ENCODE measurements around the gene RAB17.

The RAB17 gene

GRCh38 chr2:237575869-237576862 lies 14.4 kb downstream of the RAB17 start:
- DNase-seq: no peak

DNA sequence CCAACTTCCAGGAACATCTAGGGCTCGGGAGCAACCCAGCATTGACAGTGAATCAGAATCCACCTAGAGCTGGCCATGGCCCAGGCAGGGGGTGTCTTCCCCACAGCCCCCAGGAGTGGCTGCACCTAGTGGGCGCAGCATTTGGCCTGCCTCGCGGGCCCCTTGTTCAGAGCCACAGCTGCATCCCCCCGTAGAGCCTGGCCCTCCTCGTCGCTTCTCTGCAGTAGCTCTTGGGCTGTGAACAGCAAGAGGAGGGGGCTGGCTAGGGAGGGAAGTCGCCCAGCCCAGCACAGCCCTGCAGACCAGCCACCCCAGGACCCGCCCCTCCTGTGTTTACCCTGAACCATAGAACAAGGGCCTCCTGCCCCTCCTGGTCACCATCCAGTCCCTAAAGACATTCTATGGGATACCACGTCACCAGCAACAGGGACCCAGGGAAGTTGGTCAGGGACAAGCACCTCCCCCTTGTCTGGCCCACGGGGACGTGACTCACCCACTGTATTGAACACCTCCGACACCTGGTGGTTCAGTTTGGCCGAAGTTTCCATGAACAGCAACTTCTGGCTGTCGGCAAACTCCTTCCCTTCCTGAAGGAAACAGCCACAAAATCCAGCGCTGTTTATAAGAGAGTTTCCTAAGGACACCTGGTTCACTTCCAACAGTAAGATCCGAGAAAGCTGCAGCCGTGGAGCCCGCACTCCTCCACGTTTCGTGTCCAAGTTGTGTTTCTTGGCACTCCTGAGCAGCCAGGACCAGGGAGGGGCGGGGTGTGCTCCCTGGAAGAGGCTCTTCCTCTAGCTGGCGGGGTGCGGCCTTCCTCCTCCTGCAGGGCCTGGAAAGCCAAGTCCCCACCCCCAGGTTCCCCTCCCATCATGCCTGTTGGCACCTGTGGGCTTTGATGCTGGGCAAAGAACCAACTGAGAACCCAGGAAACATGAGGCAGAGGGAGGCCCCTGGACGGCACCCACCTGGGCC lies 15.4 kb downstream of the RAB17 start:
- no peak for DNase-seq

GRCh38 chr2:237574467-237574866 lies 16.1 kb downstream of the RAB17 start:
- DNase-seq: no peak

DNA sequence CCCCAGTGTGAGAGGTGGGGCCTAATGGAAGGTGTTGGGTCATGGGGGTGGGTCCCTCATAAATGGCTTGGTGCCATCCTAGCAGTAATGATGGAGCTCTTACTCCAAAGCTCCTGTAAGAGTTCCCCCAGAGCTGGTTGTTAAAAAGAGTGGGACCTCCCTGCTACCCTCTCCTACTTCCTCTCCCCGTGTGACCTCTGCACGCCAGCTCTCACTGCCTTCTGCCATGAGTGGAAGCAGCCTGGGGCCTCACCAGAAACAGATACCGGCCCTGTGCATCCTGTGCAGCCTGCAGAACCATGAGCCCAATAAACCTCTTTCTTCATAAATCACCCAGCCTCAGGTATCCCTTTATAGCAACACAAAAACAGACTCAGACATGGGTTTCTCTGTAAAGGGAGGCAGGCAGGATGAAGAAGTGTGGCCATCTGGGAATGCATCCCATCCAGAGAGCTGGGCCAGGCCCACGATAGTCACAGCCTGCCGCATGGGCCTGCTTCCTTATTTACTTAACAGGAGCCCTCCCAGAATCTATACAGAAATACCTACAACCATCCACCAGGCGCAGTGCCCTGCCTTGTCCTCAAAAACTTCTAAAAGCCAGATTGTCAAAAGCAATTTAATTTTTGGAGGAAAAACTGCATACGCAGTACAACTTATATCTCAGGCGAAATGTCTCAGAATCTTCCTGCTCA lies 16.7 kb downstream of the RAB17 start:
- DNase-seq: no peak

DNA sequence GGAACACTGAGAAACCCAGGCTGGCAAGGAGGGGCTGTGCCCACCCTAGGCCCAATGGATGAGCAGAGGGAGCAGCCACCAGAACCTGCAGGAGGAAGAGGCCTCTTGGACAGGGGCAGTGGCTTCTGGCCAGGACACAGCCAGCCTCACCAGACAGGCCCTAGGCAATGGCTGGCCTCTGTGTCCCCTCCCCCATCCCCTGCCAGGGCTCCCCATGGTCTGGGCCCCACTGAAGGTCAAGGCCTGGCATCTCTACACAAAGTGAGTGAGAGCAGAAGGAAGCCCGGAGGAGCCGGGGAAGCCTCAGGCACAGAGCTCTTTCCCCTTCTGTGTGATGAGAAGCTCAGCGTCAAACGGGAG lies 17.8 kb downstream of the RAB17 start:
- no peak for DNase-seq

GRCh38 chr2:237572021-237572741 lies 18.4 kb downstream of the RAB17 start:
- peak; percentile 88 for DNase-seq

DNA sequence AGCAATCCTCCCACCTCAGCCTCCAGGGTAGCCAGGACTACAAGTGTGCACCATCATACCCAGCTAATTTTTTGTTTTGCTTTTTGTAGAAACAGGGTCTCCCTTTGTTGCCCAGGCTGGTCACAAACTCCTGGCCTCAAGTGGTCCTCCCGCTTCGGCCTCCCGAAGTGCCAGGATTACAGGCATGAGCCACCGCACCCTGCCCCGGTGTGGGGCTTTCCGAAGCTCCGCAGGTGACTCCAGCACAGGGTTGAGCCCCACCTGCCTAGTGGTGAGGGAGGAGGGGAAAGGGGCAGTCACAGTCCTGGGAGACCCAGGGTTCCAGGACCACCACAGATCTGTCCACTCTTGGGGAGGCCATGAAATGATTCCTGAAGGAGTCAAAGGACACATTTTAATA lies 19.0 kb downstream of the RAB17 start:
- no peak for DNase-seq

DNA sequence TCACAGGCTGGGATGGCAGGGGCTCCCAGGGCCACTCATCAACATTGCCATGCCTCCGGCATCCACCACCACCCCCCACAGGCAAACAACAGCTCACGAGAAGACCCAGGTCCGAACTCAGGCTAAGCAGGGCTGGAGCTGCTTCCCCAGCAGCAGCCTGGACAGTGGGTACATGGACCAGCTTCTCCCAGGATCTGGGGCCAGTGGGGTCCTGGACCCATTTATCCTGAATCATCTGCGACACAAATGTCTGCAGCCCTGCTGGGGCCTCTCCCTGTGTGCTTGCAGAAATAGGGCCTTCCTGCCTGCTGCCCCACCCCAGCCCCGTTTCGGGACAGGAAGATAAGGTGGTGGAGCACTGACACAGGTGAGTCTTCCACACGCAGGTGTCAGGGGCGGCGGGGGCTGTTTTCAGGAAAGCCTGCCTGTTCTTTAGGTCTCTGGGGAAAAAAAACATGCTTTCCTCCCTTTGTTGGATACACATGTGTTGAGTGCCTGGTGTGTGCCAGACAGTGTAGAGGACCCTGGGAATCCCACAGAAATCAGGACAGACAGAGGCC lies 19.7 kb downstream of the RAB17 start:
- no peak for DNase-seq

- no peak for DNase-seq
These were observed 20.6 kb downstream of the RAB17 start for GRCh38 chr2:237569896-237570295.

DNA sequence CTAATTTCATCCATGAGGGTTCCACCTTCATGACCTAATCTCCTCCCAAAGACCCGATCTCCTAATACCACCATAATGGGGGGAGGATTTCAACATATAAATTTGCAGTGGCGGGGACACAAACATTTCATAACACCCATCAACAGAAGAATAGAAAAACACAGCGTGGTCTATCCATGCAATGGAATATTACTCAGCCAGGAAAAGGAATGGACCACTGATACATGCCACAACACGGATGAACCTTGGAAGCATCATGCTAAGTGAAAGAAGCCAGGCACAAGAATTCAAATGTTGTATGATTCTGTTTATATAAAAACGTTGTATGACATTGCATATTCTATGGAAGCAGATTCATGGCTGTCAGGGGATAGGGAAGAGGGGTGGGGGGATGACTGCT lies 21.5 kb downstream of the RAB17 start:
- DNase-seq: no peak

GRCh38 chr2:237568121-237568660 lies 22.3 kb downstream of the RAB17 start:
- DNase-seq: no peak

DNA sequence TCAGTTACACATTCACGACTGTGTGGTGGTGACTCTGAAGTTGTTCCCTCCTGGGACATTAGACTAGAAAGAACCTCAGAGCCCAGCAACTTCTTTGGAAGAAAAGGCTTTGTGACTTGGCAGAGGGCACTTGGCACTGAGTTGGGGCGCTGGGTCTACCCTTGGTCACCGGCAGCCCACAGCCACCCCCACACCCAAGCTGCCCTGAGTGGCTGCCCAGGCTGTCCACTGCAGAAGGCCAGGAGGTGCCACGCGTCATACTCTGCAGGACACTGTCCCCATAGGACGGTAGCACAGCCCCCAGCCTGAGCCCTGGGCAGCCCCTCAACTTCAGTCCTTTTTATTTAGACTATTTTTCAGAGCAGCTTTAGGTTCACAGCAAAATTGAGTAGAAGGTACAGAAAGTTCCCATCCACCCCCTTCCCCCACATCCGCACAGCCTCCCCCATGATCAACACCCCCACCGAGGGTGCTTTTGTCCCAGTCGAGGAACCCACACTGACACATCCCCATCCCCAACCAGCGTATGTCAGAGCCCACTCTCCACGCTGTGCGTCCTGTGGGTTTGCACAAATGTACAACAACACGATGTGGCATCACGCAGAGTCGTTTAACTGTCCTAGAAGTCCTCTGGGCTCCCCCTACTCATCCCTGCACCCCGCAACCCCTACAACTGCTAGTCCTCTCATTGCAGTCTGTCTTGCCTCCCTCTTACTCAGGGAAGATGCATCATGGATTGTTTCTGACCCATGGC lies 23.1 kb downstream of the RAB17 start:
- no peak for DNase-seq

DNA sequence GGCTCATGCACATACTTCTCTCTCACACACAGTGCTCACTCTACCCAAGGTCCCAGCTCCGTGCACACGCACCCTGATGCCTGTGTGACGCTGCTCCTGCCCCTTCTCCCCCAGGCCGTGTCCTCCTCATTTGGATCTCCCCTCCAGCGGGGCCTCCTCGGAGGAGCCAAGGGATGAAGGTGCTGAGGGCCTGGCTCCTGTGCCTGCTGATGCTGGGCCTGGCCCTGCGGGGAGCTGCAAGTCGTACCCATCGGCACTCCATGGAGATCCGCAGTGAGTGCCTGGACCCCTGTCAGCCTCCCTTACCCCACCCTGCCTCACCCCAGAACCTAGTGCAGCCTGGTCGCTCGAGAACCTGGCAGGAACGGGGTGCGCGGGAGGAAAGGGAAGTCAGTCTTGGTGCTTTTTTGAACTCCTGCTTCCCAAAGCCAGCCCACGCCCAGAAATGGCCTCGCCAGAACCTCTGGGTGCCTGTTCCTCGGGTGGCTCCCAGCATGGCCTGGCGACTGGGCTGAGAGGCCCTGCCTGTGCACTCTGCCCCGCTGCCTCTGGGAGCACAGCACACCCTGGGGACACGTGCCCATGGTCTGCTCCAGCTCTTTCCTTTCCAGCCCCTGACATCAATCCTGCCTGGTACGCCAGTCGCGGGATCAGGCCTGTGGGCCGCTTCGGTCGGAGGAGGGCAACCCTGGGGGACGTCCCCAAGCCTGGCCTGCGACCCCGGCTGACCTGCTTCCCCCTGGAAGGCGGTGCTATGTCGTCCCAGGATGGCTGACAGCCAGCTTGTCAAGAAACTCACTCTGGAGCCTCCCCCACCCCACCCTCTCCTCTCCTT lies 23.9 kb downstream of the RAB17 start, which contains the start of gene PRLH:
TSS of gene PRLH (plus strand) at position 174 of the 835 bp plus-strand sequence. CDS start at position 174, 0 bp downstream.
- DNase-seq: no peak

DNA sequence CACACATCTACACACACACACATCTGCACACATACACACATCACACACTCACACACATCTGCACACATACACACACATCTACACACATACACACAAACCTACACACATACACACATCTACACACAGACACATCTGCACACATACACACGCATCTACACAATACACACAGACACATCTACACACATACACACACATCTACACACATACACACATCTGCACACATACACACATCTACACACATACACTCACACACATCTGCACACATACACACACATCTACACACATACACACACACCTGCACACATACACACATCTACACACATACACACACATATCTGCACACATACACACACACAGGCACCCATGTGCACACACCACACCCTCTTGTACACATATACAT lies 24.6 kb downstream of the RAB17 start:
- no peak for DNase-seq

DNA sequence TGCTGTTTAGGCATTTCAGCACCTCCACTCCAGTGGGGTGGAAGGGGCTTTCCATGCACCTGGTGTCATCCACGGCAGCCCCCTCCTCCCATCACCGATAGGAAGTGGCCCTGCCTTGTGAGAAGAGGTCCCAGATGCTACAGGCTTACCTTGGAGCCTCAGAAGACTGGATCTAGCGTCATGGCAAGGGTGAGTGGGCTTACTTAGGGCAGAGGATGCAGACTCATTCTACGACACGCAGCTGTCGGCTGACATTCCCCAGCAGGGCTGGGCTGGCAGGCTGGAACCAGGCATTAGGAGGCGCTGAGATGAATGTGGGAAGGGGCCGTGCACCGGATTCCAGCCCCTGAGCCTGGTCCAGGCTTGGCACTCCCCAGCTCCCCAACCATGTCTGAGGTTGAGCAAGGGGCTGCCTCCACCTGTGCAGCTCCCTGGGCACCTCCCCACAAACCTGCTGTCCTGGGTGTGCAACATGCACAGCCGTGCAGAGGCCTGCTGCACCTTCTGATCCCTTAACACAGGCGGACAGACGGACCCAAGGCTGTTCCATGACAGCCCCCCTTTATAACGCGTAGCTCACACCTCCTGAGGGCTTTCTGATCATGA lies 25.9 kb downstream of the RAB17 start:
- DNase-seq: no peak

GRCh38 chr2:237563816-237564215 lies 26.7 kb downstream of the RAB17 start:
- DNase-seq: peak; percentile 3

GRCh38 chr2:237561221-237561620 lies 29.3 kb downstream of the RAB17 start:
- DNase-seq: no peak

- no peak for DNase-seq
These were observed 31.4 kb downstream of the RAB17 start for GRCh38 chr2:237558961-237559641.

- no peak for DNase-seq
These were observed 32.9 kb downstream of the RAB17 start for GRCh38 chr2:237557633-237558015.

Data from amniotic stem cell (primary cell).